ENCODE measurements around the gene CARD19.
A peak's percentile ranks its signal among the peaks of the same experiment; 100 is the strongest.

Gene CARD19

DNA sequence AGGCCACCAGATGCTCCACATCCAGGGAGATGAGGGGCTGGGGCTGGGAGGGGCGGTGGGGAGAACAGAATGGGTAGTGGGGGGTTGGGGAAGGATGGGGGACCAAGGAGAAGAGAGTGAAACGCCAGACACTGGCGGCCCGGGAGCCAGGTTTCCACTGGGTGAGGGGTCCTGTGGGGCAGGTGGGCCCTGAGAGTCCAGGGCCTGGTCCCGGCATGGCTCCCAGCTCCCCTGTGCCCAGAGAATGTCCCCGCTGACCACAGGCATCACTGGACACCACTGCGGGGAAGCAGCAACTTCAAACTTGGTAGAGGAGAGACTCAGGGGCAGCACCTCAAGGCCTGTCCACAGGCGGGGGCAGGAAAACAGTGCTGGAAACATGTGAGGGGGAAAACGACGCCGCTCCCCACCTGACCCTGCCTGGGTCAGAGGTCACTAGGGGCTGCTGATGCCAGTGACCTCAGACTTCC lies 24.9 kb downstream of the CARD19 start:
- DNase-seq (ENCODE audit: low spot score), result no peak

DNA sequence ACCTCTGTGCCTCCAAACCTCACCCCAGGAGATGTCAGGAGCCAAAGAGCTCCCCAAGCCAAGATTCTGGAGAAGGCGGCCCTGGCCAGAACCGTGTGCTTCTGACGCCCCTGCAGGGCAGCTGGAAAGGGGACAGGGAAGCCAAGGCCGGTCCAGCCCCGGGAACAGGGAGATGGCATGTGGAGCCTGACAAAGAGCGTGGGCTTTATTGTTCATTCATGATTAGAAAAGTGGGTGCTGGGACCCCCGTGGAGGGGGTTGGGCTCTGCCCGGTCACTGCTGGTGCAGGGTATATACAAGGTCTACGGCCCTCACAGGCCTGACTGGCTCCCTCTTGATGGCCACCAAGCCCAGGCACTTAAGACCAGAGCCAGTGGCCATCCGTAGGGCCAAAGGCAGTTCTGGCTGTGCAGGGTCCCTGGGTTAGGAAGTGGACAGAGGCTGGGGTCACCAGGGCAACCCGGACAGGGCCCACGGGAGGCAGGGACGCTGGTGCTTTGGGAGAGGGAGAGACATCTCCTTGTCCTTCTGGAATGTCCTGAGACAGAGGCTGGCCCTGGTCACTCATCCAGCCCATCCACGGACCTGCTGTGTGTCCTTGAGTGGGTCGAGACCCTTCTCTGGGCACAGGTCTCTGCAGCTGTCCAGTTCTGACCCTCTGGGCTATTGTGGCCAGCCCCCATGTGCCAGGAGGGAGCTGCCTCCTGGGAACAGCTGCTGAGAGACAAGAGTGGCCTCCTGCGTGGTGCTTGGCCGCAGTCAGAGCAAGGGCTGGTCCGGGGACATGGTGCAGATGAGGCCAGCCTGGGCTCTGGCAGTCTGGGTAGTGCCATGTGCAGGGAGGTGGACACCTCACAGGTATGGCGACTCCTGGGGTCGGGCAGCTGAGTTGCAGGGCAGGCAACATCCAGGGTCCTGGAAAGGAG lies 25.6 kb downstream of the CARD19 start:
- no peak for DNase-seq (ENCODE audit: low spot score)

DNA sequence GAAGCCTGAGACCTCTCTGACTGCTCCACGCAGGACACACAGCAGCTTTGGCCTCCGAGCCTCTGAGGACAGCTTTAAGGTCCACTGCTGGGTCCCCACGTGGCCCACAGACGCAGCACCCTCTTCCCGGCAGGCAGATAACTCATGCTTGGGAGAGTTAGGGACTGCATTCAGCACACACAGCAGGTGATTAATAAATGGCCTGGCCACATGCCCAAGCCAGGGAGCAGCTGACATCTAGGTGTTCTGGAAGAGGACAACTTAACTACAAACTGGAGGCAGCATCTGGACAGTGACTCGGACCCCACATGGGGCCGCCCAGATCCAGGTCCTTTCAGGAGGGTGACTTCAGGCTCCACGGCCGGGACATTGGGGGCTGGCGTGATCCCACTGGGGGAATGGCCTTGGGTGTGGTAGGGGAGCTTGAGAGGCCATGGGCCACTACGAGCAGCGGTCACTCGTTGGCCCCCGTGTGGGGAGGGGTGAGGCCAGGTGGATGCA lies 26.8 kb downstream of the CARD19 start:
- DNase-seq (ENCODE audit: low spot score), result no peak

DNA sequence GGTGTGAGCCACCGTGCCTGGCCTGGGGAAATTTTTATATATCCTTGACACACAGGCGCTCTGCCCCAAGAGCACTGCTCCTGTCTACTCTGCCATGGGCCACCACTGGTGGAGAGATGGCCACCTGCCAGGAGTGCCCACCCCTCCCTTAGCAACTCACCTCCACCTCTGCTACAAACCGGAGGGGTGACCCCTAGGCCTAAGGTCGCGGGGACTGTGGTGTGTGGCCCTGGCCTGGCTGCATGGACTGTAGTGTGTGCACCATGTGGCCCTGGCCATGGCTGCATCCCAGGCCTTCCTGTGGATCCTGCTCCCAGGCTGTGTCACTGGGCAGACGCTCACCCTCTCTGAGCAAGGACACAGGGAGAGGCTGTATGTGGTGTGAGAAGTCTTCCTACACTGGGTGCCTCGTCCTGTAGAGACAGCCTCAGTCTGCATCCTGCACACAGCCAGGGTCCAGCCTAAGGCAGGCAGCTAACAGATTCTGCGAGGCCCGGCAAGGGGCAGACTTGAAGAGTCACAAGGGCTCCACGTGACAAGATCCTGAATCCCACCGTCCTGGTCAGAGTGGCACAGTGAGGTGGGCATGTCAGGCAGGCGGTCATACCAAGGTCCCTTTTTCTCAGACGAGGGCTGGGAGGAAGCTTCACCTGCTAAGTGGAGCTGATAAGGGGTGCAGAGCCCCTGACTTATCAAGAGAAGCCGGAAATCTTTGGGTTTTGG lies 27.7 kb downstream of the CARD19 start:
- DNase-seq (ENCODE audit: low spot score), result no peak

DNA sequence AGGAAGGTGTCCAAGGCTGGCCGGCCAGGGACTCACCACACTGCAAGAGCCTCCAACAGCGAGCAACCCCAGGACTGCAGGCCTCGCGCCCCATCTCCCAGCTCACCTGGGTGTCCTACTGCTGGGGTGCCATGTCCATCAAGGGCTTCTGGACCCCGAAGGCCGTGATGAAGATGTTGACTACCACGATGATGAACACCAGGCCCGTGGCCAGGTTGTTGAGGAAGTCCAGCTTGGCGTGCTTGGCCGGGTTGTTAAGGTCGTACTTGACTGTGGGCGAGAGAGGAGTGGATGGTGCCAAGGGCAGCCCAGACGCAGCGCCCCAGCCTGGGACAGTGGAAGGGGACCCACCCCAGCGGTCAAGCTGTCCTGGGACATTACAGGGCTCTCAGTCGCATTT lies 28.8 kb downstream of the CARD19 start:
- peak; percentile 64 for DNase-seq (ENCODE audit: low spot score)

DNA sequence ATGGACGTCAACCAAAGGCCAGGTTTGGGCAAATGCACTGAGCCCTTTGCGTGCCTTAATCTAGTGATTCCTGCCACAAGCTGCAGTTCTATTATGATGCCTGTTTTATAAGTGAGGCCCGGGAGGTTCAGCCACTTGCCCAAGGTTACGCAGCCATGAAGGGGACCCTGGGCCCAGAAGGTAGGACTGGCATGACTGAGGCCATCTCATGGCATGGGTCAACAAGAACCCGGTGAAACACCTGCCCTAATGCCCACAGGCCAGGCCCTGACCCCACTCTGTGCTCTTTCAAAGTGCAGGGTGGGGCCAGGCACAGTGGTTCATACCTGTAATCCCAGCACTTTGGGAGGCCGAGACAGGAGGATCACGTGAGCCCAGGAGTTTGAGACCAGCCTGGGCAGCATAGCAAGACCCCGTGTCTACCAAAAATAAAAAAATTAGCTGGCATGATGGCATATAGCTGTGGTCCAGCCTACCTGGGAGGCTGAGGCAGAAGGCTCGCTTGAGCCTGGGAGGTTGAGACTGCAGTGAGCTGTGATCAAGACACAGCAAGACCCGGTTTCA lies 29.4 kb downstream of the CARD19 start:
- DNase-seq (ENCODE audit: low spot score), result no peak

DNA sequence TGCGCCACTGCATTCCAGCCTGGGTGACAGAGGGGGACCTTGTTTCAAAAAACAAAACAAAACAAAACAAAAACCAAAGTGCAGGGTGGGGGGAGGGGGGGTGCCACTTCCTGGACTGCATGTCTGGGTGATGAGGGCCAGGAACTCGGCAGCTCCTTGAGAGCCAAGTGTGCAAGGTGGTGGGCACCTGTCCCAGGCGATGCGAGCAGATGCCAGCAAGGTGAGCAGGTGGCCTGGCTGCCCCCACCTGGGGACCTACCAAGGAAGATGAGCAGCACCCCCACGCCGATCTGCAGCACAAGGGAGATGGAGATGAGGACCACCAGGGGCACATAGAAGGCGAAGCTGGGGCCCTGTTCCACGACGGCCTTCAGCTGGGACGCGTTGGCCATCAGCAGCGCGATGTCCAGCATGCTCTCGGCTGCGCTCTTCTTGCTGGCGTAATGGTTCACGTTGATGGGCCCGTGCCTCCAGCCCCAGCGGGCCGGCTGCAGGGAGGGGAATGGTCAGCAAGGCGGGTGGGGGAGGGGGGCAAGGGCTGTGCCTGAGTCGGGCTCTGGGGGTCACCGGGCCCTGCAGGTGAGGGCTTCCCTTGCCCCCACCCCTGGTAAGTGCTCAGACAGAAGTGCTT lies 30.2 kb downstream of the CARD19 start:
- DNase-seq (ENCODE audit: low spot score), result no peak

DNA sequence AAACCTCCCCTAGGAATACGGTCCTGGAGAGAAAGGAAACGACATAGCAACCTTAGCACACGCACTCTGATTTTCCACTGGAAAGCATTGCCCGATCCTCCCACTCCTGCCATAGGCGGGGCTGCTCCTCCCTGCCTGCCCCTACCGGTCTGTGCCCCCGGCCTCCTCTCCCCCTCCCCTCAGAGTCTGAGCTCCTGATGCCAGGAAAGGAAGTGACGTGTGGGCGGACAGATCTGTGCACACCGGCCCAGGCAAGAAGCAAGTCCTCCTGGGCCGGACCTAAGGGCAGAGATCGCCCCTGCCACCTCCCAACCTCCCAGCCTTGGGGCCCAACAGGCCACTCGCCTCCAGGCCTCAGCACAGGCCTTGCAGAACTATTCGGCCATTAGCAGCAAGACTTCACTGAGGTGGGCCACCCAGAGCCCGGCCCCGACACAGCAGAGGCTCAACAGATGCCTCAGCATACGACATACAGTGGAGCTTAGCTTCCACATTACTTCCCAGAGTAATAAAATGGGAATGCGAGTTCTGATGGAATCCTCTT lies 30.9 kb downstream of the CARD19 start:
- peak; percentile 66 for DNase-seq (ENCODE audit: low spot score)

DNA sequence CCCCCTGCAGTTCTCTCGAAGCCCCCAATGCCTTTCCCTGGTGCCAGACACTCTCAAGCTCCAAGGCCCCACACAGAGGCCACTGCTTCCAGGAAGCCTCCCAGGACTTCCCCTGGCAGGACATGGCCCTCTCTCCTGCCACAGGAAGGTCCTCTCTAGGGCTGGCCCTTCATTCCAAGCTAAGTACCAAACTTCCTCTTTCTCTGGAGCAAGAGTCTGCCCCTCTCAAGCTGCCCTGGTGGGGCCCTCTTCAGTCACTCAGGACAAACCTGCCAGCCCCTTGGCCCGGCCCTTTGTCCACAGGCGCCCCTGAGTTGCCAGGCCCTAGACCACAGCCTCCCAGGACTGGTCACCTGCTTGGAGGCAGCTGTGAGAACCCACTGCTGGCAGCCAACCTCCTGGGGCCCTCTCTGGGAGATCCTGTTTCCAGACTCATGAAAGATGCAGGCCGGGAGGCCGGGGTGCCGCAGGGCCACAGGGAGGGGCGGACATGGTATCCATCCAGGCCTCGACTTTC lies 31.4 kb downstream of the CARD19 start:
- no peak for DNase-seq (ENCODE audit: low spot score)

DNA sequence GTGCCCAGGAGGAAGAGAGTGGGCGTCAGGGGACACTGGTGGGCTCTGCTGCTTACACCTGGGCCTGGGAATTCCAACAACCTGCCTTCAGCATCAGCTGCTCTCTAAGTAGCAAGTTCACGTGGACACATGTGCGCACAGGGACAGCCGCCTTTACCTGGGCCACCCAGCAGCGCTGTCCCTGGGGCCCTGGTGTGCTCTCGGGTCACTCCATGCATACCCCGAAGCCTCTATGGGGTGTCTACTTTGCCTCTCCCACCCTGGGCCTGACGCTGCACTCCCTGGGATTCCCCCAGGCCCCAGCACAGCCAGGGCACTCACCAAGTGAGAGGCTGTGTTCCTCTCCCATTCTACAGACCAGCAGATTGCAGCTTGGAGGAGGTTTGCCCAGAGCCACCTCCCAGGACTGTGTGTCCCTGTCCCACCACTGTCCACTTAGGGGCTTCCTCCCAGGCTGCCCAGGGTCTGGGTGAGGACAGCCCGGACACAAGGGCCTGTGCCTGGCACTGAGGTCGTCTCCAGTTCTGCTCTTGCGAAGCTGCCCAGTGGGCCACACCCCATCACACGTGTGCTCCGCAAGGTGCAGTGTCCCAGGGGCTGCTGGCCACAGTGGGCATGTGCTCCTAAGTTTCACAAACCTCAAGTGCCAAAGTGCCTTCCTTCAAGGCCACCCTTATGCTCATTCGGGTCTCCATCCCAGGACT lies 32.1 kb downstream of the CARD19 start:
- no peak for DNase-seq (ENCODE audit: low spot score)

DNA sequence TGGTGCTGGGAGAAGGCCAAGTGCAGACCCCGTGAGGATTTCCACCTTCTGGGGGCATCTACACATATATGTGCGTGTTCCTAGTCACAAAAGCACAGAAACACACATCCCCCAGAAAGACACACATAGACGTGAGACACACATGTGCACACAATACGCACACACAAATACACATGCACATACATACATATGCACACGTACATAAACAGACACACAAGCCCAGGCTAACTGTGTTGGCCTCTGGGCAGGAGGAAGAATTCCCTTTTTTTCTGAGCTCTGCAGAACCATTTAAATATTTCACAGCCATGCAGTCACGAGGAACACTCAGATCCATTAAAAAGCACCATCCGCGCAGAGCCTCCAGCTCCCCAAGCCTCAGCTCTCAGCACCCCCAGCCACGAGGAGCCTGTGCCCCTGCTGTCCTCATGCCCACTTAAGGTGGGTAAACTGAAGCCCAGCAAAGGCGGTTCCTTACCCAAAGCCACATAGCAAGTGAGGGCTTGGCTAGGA lies 32.8 kb downstream of the CARD19 start:
- DNase-seq (ENCODE audit: low spot score), result no peak

DNA sequence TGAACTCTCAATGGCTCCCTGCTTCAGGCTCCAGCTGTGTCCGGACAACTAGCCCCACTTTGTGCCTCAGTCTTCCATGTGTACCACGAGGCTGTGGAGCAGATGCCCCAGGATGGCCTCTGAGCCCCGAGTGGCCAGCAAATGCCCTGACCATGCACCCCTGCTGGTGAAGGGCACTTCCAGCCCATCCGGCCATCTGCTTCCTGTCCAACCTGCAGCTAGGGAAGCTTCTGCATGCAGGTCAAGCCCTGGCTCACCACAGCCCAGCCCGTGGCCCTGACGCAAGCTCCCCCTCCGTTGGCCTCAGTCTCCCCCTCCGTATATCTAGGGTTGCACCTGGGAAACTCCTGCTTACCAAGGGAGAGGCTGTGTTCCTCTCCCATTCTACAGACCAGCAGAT lies 33.3 kb downstream of the CARD19 start:
- DNase-seq (ENCODE audit: low spot score), result peak; percentile 64

DNA sequence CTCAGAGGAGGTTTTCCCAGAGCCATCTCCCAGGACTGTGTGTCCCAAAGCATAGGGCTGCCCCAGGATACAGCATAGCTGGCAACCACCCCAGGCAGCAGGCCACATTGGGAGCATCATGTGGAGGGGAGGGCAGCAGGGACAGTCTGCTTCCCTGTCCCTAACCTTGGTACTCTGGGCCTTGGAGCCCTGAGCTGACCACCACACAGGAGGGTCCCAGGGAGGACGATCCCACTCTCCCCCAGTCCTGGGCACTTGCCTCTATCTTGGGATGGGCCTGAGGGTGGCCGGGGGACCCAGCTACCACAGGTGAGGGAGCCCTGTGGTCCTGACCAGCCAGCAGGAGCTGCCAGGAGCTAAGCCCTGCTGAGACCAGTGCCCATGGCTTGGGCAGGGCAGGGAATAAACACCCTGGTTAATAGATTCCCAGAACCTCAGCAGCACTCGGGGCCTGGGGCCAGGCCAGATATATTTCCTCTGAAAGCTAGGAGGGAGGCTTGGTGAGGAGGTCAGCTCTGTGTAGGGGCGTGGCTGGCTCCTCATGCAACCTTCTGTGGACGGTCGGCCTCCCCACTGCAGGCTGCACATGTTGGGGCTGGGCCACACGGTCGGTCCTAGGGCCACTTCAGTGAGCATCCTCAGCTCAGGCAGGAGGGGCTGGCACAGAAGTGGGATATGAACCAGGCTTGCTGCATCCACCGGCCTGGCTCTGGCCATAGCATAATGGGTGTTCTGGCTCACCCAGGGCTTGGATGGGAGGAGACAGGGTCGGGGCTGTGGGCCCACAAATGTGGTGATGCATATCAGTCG lies 33.9 kb downstream of the CARD19 start:
- DNase-seq (ENCODE audit: low spot score), result no peak

DNA sequence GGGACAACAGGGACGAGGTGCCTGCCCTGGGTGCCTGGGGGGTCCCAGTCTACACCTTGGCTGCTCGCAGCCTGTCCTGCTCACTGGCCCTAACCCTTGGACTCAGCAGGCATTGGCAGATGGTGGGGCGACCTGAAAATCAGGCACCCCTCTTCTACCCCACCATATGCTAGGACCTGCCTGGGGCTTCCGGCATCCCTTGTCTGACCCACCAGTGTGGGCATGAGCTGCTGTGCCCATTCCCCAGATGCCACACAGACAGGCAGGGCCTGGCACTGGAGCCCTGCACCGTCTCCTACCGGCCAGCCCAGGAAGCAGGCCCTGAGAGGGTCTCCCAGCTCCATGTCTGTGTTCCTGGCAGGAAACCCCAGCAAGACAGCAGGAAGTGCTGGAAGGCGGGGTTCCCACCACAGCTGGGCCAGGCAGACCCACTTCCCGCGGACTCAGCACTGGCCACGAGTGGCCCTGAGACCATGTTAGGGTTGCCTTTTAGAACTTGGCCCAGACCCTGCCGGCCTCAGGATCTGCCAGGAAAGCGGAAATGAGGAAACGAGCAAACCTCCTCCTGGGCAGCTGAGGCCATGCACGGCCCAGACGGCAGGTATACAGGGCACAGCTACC lies 35.0 kb downstream of the CARD19 start:
- no peak for DNase-seq (ENCODE audit: low spot score)

DNA sequence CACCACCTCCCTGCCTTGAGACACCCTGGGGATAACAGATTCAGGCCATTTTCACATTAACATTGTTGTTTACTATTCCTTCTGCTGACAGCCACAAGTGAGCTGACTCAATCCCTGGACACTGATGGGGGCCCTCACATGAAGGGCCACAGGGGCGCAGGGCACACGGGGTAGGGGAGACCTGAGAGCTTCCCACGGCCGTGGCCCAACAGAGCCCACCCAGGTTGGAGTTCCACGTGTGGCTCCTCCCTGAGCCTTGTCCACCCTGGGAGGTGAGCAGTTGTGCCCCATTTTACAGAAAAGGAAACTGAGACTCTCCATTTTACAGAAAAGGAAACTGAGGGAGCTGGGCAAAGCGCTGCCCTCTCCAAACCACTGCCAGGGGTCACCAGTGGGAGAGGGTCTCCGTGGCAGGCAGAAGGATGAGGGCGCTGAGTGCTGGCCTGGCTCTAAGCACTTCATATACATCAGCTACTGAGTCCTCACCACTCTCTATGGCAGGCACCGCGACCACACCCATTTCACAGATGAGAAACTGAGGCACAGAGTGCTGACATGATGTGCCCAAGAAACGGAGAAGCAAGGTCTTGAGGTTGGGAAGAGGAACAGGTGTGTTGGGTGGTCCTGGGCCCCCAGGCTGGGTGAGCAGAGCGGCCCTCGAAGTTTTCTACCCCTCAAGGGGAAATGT lies 35.7 kb downstream of the CARD19 start:
- DNase-seq (ENCODE audit: low spot score), result no peak

DNA sequence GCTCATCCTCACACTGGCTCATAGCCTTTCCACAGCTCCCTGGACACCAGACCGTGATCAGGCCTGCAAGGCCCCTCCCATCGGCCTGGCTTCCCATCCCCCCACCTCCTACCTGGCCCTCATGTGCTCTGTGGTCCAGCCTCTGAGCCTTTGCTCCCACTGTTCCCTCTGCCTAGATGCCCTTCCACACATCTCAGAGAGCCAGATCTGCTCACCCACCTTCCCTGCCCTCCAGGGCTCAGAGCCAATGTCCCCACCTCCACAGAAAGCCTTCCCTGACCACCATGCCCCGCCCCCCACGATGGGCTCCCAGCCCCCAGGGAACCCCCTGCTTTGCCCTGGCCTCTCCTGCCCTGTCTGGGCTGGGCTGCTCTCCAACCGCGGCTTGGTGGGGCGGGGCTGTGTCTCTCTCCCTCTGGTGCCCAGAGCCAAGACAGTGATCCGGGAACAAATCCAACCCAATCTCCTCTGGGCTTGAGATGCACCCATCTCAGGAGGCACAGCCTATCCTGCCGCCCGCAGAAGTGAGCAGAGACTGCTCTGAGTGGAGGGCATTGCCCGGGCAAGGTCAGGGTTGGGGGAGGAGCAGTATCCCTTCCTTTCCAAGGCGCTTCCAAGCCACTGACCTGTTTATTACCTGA lies 36.4 kb downstream of the CARD19 start:
- DNase-seq (ENCODE audit: low spot score), result no peak

DNA sequence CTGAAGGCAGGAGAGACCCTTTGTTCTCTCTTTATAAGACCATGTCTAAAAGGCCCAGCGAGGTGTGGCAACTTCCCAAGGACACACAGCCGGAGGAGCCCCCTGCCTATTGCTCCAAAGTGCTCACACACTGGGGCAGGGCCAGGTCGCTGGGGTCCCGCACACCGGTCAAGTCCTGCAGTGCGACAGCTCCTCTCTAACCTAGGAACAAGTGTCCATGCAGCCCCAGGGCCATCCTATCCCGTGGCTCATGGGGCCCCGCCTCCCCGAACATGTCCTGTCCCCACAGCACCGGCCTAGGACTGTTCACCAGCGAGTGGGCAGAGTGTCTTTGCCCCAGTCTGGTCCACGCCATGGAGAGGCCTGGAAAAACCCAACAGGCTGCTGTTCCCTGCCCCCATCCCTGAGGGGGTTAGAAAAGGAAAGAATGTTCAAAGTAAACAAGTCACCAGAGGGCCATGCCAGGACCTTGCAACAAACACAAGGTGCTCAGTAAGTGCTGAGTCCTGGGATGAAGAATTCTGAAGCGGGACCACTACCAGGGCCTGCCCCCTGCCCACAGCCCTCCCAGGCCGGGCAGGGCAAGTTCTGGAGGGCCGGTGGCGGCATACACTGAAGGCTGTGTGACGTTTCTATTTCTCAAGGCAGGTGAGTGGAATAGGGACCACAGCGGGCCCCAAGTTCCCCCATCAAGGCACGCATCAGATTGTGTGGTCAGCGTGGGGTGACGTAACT lies 37.1 kb downstream of the CARD19 start:
- no peak for DNase-seq (ENCODE audit: low spot score)

DNA sequence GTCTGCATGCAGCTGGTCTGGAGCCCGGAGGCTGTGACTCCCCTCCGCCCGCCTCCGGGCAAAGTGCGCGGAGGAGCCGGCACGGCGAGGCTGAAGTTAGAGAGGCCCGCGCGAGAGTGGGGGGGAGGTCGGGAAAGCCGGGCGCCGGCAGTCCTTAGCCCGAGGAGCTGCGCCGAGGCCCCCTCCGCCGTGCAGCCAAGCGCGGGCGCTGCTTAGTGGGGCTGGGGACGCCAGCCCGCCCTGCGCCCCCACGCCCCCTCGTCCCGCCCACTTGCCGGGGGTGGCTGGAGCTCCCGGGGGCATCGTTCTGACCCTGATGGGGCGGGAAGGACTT lies 37.6 kb downstream of the CARD19 start:
- peak; percentile 86 for DNase-seq (ENCODE audit: low spot score)

Data from left forelimb (tissue), 1 donor.